NCI-H82 treated with DMSO at 0.1 percent for 48 hours (cell line): Measurements from ENCODE around the gene NPFFR1.
"Not testable (repeated sequence)": the region's sequence is repeated elsewhere in the genome, so short reads cannot be mapped to it uniquely, and the experiment has no call there.

Experiments
- DNase-seq: peaks from one replicate; lab custom pipeline; 2025; ENCODE audit not compliant: unreplicated experiment; lab: John Stamatoyannopoulos, UW

The NPFFR1 gene

GRCh38 chr10:70228491-70228890, 55.3 kb downstream of the NPFFR1 start:
- DNase-seq, result no peak

DNA sequence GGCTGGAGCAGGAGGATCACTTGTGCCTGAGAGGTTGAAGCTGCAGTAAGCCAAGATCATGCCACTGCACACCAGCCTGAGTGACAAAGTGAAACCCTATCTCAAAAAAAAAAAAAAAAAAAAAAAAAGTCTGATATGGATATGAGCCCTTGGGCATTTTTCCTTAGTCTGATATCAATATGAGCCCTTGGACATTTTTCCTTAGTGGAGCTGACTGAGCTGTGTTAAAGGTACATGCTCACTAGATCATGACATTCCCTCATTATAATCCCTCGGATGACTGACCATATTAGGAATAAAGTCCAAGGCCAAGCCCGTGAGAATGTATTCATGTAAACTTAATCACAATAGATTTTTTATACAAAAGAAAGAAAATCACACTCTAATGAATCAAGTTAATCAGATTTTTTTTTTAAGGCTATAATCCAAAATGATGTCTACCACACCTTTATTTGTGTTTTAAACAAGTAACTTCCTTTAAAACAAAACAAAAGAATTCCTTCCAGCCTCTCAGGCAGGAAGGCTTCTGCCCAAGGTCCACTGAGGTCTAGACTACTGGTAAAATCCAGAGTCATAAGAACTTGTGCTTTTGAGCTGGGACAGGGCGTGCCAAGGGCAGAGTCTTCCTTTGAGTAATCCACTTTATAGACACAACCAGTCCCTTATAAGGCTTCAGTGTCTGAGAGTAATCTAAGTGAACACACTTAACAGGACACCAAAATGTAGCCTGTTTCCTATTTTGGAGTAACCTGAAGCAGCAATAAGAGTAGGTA, 56.1 kb downstream of the NPFFR1 start:
- no peak for DNase-seq

- no peak for DNase-seq
Observed at GRCh38 chr10:70223728-70224127, 60.1 kb downstream of the NPFFR1 start.

- not testable (repeated sequence) for DNase-seq
Observed at GRCh38 chr10:70222811-70223447, 60.9 kb downstream of the NPFFR1 start.

DNA sequence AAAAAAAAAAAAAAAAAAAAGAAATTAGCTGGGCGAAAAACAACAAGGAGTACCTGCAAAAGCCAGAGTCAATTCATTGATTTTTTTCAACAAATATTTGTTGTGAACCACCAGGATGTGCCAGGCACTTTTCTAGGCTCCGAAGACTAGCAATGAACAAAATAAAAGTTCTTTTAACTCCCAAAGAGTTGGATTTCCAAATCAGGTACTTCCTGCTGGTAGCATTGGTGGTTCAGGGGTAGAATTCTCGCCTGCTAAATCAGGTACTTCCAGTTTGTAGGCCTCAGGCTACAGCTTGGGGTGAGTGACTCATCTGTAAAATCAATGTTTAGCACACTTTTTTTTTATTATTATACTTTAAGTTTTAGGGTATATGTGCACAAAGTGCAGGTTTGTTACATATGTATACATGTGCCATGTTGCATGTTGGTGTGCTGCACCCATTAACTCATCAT, 61.4 kb downstream of the NPFFR1 start:
- DNase-seq, result no peak

- no peak for DNase-seq
Observed at GRCh38 chr10:70221030-70221429, 62.8 kb downstream of the NPFFR1 start.

- DNase-seq, result no peak
Observed at GRCh38 chr10:70212879-70213278, 70.9 kb downstream of the NPFFR1 start.

GRCh38 chr10:70212277-70212676, 71.5 kb downstream of the NPFFR1 start:
- DNase-seq, result no peak

GRCh38 chr10:70206762-70207161, 77.0 kb downstream of the NPFFR1 start:
- DNase-seq, result no peak

GRCh38 chr10:70201105-70201504, 82.7 kb downstream of the NPFFR1 start:
- no peak for DNase-seq

GRCh38 chr10:70198696-70199466, 84.9 kb downstream of the NPFFR1 start:
- no peak for DNase-seq
